ENCODE data around the gene ZFP92. TPM values are rescaled to one million over a fixed set of nuclear protein-coding genes. Genes with fewer than 3 reads are reported as not detected.

ZFP92 gene
- total and polyA plus RNA-seq, 2 donors (not counting 1 experiment from before 2014, with no cell fraction given), result 0.06 to 0.17 TPM

DNA sequence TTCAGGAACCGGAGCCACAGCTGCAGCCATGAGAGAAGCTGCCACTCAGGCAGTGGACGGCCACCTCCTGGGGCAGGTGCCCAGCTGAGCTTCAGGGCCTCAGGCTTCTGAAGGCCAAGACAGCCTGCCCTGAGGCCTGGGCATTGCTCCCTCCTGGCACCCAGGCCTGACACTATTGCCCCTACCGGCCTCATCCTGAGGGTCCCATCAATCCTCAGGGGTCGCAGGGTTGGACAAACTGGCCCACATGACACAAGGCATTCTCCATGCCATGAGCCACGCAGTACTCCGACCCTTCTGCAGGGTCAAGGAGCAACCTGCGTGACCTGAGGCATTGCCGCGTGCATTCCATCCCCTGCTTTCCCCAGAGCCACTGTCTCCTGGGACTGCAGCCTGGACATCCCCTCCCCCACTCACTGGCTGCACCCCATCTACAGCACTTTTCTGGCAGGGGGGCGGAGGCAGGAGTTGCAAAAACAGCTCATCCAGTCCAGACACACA is 3.0 kb upstream of the ZFP92 start:
- DNase-seq (ENCODE audit: low read depth in 2 of 2), result no peak
- no peak overlapping the region for H3K9ac ChIP-seq (ENCODE audit: insufficient read depth, low read length)
- no peak overlapping the region for H3K4me3 ChIP-seq (replicated peaks in 1 of 4; ENCODE audit: control extremely low read depth in 1 of 4, insufficient read depth in 1 of 4, low read depth in 3 of 4, low read length in 4 of 4)
- H3K4me1 ChIP-seq (ENCODE audit: control insufficient read depth, extremely low read depth, insufficient read depth, low read length), result no peaks in the 10 kb centered on the region
- H3K9me3 ChIP-seq (ENCODE audit: control insufficient read depth, insufficient read depth, low read depth, low read length), result no peaks in the 10 kb centered on the region
- no peak overlapping the region for H3K27ac ChIP-seq (ENCODE audit: insufficient read depth, low read length)
- H4K20me1 ChIP-seq (ENCODE audit: control insufficient read depth, extremely low read depth, insufficient read depth, low read length), result no peaks in the 10 kb centered on the region
- peaks cover 5% of the 10 kb centered on the region for H3K27me3 ChIP-seq (ENCODE audit: control insufficient read depth, insufficient read depth, low read length)
- H2AFZ ChIP-seq (ENCODE audit: low read length), result no peak overlapping the region
- no peak for TF ChIP-seq EZH2 (IDR thresholded peaks at IDR 0.05; ENCODE audit: low read length, missing control alignments)
- TF ChIP-seq, protein P1, sequence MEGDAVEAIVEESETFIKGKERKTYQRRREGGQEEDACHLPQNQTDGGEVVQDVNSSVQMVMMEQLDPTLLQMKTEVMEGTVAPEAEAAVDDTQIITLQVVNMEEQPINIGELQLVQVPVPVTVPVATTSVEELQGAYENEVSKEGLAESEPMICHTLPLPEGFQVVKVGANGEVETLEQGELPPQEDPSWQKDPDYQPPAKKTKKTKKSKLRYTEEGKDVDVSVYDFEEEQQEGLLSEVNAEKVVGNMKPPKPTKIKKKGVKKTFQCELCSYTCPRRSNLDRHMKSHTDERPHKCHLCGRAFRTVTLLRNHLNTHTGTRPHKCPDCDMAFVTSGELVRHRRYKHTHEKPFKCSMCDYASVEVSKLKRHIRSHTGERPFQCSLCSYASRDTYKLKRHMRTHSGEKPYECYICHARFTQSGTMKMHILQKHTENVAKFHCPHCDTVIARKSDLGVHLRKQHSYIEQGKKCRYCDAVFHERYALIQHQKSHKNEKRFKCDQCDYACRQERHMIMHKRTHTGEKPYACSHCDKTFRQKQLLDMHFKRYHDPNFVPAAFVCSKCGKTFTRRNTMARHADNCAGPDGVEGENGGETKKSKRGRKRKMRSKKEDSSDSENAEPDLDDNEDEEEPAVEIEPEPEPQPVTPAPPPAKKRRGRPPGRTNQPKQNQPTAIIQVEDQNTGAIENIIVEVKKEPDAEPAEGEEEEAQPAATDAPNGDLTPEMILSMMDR (conservative IDR thresholded peaks at IDR 0.05 in 1 of 2, IDR thresholded peaks at IDR 0.05 in 1 of 2; ENCODE audit: low read depth in 1 of 2, low read length in 2 of 2), result no peak
- H3K36me3 ChIP-seq (ENCODE audit: control insufficient read depth, insufficient read depth, low read length), result no peaks in the 10 kb centered on the region
- no peak overlapping the region for H3K4me2 ChIP-seq (ENCODE audit: extremely low read depth, insufficient read depth, low read length)
- no peaks in the 10 kb centered on the region for H3K79me2 ChIP-seq (ENCODE audit: control insufficient read depth, insufficient read depth, low read length)

- Histone ChIP-seq H4K20me1 (ENCODE audit: control insufficient read depth, extremely low read depth, insufficient read depth, low read length) (no peaks in the 10 kb centered on the region), H3K4me3 (replicated peaks in 1 of 4; ENCODE audit: control extremely low read depth in 1 of 4, insufficient read depth in 1 of 4, low read depth in 3 of 4, low read length in 4 of 4) (no peak overlapping the region), H3K4me1 (ENCODE audit: control insufficient read depth, extremely low read depth, insufficient read depth, low read length) (no peaks in the 10 kb centered on the region), H2AFZ (ENCODE audit: low read length) (no peak overlapping the region), H3K79me2 (ENCODE audit: control insufficient read depth, insufficient read depth, low read length) (no peaks in the 10 kb centered on the region), H3K4me2 (ENCODE audit: extremely low read depth, insufficient read depth, low read length) (no peak overlapping the region), H3K9me3 (ENCODE audit: control insufficient read depth, insufficient read depth, low read depth, low read length) (no peaks in the 10 kb centered on the region), H3K27me3 (ENCODE audit: control insufficient read depth, insufficient read depth, low read length) (peaks cover 5% of the 10 kb centered on the region), H3K27ac (ENCODE audit: insufficient read depth, low read length) (no peak overlapping the region), H3K36me3 (ENCODE audit: control insufficient read depth, insufficient read depth, low read length) (no peaks in the 10 kb centered on the region), H3K9ac (ENCODE audit: insufficient read depth, low read length) (no peak overlapping the region)
- no peak for TF ChIP-seq EZH2 (IDR thresholded peaks at IDR 0.05; ENCODE audit: low read length, missing control alignments)
- TF ChIP-seq, protein P1 (conservative IDR thresholded peaks at IDR 0.05 in 1 of 2, IDR thresholded peaks at IDR 0.05 in 1 of 2; ENCODE audit: low read depth in 1 of 2, low read length in 2 of 2), result no peak
- no peak for DNase-seq (ENCODE audit: low read depth in 2 of 2)
Observed at GRCh38 chrX:153408871-153409351, 2.4 kb upstream of the ZFP92 start.

GRCh38 chrX:153409414-153410101 is 1.7 kb upstream of the ZFP92 start:
- no peaks in the 10 kb centered on the region for H4K20me1 ChIP-seq (ENCODE audit: control insufficient read depth, extremely low read depth, insufficient read depth, low read length)
- TF ChIP-seq, protein P1 (conservative IDR thresholded peaks at IDR 0.05 in 1 of 2, IDR thresholded peaks at IDR 0.05 in 1 of 2; ENCODE audit: low read depth in 1 of 2, low read length in 2 of 2), result no peak
- H3K27ac ChIP-seq (ENCODE audit: insufficient read depth, low read length), result no peak overlapping the region
- H3K9me3 ChIP-seq (ENCODE audit: control insufficient read depth, insufficient read depth, low read depth, low read length), result no peaks in the 10 kb centered on the region
- H3K4me1 ChIP-seq (ENCODE audit: control insufficient read depth, extremely low read depth, insufficient read depth, low read length), result no peaks in the 10 kb centered on the region
- no peak overlapping the region for H3K4me2 ChIP-seq (ENCODE audit: extremely low read depth, insufficient read depth, low read length)
- no peaks in the 10 kb centered on the region for H3K36me3 ChIP-seq (ENCODE audit: control insufficient read depth, insufficient read depth, low read length)
- no peak overlapping the region for H3K4me3 ChIP-seq (replicated peaks in 1 of 4; ENCODE audit: control extremely low read depth in 1 of 4, insufficient read depth in 1 of 4, low read depth in 3 of 4, low read length in 4 of 4)
- no peak for DNase-seq (ENCODE audit: low read depth in 2 of 2)
- no peak overlapping the region for H3K9ac ChIP-seq (ENCODE audit: insufficient read depth, low read length)
- H3K79me2 ChIP-seq (ENCODE audit: control insufficient read depth, insufficient read depth, low read length), result no peaks in the 10 kb centered on the region
- peaks cover 5% of the 10 kb centered on the region for H3K27me3 ChIP-seq (ENCODE audit: control insufficient read depth, insufficient read depth, low read length)
- no peak overlapping the region for H2AFZ ChIP-seq (ENCODE audit: low read length)
